IPS-NIHi7 (cell line): ENCODE data around the gene STIM2.
"Not testable (repeated sequence)": the region's sequence is repeated elsewhere in the genome, so short reads cannot be mapped to it uniquely, and the experiment has no call there.

Experiments
- DNase-seq: peaks from one replicate; pipeline ENCODE4 v3.0.0; 2012; ENCODE audit warnings: mixed read lengths; ENCODE audit errors: extremely low spot score

The STIM2 gene

DNA sequence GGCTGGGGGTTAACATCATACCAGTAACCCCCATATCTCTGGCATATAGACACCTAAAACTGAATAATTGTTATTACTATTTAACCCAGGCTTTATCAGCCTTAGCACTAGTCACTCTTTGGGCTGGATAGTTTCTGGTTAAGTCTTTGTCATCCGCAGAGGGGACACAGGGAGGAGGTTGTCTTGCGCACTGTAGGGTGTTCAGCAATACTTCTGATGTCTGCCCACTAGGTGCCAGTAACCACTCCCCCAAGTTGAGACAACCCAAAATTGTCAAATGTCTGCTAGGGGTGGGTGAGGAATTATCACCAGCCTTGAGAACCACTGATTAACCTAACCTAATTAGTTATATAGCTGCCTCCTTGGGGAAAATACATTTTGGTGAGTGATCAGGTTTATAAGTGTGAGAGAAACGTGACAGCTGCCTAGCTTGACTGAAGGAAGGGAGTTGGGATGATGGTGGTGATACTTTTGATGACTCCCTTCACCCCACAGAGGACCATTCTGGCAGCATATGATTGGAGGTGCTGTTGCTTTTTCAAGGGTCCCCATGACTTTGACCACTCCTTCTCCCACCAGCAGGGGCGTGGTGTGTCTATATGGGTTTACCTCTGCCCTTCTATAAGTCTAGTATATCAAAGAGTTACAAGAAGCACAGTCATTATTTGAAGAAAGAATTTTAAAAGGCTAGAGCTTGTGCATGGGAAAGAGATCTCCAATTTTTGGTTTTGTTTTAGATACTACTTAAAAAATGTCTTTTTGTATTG is 140.9 kb downstream of the STIM2 start:
- peak; percentile 16 for DNase-seq

DNA sequence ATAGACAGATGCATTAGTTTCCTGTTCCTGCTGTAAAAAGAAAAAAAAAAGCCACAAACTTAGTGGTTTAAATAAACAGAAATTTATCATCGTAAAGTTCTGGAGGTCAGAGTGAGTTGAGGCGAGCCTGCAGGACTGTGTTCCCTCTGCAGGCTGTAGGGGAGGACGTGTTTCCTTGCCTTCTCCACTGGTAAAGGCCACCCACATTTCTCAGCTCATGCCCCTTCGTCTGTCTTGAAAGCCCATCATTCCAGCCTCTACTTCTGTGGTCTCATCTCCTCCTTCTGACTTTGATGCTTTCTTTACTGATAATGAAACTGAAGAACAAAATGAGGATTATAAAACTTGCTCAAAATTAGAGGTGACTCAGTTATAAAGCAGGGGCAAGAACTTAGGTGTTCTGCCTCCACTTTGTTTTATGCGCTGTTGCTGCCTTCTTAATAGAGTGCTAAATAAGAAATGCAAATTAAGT is 143.0 kb downstream of the STIM2 start:
- no peak for DNase-seq

DNA sequence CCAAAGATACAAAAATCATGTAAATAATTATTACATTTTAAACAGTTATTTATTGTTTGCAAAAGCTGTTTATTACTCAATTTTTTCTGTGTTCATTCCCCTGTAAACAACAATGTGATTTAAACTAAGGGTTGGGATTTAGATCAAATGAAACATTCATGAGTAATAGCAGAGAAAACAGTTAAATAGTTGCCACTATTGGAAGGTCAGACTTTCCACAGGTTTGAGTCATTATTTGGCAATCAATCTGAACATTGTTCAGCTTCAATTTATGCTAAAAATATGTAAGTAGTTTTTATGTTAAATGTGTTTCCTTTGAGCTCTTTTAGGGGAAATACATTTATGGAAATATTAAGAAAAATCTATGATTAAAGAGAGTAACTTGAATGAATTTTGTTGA is 144.9 kb downstream of the STIM2 start:
- no peak for DNase-seq

DNA sequence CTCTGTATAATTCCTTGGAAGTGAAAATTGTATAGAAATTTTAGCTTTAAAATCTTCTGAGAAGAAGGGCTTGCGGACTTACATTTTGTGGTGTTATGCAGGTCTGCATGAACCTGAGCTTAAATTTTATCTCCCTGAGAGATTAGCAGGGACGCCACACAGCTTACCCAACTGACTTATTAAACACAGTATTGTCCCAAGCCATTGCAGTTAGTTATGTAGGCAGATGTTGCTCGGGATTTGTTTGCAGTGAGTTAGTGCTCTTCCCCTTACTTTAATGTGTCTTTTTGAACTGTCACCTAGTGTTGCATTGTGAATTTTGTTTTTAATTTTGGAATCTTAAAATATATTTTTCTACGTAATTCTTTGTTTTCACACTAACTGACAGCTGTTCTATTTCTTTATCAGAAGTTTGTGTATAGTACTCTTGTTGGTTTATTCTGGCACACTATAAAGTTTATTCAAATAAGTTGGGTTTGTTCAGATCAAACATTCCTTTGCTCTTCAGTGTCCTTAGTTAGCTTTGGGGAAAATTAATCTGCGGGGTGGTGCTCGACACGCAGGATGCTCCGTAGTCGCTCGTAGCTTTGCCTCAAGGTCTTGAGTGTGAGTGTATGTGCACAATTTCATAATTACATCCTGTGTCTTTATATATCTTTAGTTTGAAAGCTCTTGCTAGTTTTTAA is 145.4 kb downstream of the STIM2 start:
- no peak for DNase-seq

DNA sequence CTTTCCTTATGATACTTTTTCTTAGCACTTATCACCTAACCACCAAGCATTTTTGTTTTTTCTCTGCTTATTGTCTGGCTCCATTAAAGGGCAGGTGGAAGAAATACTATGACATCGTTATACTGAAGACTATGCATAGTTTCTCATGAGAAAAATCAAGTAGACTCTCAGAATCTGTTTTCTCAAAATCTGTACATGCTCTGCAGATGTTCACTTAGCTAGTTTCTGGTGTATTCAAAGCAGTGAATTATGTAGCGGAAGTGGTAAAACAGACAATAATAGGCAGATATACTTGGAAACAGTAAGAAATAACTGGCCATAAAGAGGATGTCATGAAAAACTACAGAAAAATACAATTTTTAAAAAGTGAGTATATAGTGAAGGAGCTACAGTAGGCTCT is 146.0 kb downstream of the STIM2 start:
- no peak for DNase-seq

DNA sequence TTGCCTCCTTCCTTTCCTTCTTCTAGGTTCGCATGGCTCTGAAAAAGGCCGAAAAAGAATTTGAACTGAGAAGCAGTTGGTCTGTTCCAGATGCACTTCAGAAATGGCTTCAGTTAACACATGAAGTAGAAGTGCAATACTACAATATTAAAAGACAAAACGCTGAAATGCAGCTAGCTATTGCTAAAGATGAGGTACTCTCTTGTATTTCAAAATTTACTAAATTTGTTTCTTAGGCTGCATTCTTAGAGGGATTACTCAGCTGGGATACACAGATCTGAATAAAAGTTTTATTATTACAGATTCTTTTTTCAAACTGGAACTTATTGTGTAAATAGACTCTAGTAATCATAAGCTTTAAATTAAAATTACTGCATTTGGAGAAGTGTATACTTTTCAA is 146.9 kb downstream of the STIM2 start:
- no peak for DNase-seq

DNA sequence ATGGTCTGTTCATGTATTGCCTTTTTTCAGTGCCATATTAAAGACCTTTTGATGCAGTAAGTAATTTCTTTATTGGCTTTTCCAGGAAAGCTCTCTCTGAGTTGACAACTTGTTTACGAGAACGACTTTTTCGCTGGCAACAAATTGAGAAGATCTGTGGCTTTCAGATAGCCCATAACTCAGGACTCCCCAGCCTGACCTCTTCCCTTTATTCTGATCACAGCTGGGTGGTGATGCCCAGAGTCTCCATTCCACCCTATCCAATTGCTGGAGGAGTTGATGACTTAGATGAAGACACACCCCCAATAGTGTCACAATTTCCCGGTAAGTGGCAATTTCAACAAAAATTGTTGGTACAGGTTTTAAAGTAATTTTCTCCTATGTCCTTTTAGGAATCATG is 148.0 kb downstream of the STIM2 start:
- DNase-seq = no peak

DNA sequence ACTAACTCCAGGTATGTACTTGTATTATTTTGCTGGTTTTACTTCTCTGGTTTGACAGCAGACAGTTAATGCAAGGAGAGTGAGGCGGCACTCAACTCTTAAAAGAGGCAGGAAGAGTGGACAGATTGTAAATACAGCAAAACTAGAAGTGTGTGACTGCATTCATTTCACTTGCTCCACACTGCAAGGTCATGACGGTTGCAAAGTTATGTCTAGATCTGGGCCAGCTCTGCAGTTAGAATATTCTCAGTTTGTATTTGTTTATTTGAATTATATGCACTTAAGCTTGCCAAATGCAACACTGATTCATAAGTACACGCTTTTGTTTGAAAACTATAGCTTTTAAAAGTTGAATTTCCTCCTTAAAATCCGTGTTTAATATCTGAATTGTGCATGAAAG is 148.9 kb downstream of the STIM2 start:
- DNase-seq = no peak

DNA sequence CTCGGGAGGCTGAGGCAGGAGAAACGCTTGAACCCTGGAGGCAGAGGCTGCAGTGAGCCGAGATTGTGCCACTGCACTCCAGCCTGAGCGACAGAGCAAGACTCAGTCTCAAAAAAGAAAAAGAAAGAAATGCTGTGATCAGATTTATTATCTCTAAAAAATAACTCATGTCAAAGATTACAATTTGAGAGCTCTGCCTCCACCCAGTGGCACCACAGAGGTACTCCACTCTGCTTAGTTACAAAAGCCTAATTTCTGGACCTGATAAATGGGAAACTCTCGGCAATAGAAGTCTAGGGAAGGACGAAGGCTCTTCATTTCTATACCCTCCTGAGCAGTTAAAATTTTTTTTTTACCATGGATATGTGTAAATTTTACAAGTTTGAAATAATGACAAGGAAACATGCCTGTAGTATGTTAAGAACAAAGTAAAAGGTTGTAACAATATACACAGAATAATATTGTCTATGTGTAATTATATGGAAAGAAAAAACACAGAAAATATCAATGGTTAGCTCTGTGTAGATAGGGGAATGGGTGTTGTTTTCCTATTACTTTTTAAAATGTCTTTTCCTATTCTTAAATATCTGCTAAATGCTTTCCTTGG is 149.8 kb downstream of the STIM2 start:
- peak; percentile 43 for DNase-seq

DNA sequence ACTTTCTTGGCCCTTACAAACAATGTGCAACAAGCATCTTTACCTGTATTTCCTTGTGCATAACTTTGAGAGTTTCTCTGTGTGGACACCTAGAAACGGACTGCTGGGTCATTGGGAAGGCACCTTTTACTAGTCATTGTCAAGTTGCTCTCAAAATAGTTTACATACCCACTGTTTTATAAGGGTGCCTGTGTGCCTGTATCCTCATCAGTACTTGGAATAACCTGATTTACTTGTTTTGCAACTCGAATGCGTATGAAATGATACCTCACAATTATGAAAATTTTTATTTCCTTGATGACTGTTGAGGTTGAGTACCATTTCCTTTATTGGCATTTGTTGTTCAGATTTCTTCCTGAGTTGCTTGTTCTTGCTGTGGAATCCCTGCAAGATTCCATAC is 150.8 kb downstream of the STIM2 start:
- no peak for DNase-seq

DNA sequence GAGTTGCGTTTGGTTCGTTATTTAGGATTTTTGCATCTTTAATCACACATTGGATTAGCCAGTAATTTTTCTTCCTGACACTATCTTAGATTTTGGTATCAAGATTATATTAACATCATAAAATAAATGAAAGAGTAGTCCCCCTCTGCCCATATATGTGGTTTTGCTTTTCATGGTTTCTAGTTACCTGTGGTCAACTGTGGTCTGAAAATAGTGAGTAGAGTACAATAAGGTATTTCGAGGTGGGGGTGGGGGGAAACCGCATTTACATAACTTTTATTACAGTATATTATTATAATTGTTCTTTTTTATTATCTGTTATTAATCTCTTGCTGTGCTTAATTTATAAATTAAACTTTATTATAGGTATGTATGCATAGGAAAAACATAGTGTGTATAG is 152.4 kb downstream of the STIM2 start:
- no peak for DNase-seq

DNA sequence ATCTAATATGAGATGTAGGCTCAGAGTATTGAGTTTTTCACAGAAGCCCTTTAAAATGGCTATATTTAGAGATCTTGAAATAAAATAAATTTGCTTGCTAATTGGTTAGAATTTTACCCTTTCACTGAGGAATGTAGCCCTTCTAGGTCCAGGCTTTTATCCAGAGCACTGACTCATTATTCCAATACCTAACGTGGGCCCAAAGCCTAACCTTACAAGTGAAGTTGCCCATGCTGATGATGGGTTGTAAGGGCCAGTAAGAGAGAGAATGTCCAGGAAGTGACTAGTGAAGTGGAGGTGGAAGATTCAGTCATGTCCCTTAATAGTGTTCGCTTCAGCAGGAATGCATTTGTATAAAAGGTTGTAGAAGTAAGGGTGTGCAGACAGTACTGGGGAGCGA is 155.9 kb downstream of the STIM2 start:
- DNase-seq = no peak

DNA sequence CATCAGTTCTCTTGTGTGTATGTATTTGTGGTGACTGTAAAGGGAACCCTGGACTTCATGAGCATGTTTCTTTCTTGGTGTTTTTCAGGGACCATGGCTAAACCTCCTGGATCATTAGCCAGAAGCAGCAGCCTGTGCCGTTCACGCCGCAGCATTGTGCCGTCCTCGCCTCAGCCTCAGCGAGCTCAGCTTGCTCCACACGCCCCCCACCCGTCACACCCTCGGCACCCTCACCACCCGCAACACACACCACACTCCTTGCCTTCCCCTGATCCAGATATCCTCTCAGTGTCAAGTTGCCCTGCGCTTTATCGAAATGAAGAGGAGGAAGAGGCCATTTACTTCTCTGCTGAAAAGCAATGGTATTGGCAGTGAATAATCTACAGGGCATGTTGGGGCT is 157.0 kb downstream of the STIM2 start:
- DNase-seq = no peak

DNA sequence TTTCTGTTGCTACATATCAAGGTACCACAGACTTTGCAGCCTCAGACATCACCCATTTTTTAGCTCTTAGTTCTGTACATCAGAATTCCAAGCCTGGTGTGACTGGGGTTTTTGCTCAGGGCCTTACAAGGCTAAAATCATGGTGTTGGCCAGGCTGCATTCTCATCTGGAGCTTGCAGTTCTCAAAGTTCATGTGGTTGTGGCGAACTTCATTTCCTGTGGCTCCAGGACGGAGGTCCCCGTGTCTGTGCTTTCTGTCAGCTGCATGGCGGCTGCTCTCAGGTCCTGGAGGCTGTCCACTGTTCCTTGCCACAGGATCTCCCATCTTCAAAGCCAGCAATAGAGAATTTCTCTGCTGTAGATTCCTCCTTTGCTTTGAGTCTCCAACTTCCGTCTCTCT is 157.4 kb downstream of the STIM2 start:
- DNase-seq = no peak

DNA sequence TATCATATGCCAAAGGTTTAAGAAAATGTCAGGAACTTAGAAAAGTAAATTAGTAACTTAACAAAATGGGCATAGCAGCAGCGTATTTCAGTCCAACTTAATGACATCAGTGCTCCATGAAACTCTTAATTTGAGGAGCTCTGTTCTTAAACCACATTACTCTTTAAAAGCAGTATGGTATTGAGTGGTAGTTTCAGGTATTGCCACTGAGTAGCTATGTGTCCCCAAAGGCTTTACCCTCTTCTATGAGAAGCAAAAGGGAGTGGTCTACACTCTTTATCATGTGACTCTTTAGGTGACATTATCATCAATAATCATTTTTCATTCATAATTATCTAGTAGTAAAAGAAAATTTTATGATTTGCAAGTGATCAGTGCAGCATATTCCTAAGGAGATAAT is 158.3 kb downstream of the STIM2 start:
- DNase-seq = no peak

DNA sequence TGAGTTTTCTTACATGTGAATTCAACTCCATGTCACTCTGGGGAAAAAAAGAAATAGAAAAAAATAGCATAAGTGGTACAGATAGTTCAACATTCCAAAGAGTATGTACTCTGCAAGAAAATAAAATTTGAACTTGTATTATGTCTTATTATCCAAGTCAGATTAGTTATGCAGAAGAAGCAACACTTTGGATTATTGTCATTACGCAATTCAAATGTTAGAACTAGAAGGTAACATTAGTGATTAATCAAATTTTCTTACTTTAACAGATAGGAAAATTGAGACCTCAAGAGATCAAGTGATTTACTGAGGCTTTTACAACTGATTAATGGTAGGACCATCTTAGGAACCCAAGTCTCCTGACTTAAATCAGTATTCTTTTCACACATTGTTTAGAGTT is 159.1 kb downstream of the STIM2 start:
- no peak for DNase-seq

DNA sequence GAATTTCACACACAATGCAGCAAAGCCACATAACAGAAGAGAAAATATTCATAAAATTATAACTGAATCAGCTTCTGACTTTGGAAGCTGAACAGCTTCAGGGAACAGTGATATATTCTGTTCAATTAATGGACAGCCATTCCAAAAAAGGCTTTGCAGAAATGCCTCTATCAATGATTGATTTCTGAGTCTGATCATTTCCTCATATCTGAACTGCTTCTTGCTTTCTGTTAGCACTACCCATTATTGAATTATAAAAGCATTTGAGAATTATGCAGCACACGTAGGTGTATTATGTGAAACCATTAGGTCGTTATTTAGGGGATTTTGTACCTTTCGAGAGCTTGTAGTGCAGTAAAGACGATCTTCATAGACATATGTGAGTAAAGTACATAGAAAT is 159.6 kb downstream of the STIM2 start:
- DNase-seq = no peak

DNA sequence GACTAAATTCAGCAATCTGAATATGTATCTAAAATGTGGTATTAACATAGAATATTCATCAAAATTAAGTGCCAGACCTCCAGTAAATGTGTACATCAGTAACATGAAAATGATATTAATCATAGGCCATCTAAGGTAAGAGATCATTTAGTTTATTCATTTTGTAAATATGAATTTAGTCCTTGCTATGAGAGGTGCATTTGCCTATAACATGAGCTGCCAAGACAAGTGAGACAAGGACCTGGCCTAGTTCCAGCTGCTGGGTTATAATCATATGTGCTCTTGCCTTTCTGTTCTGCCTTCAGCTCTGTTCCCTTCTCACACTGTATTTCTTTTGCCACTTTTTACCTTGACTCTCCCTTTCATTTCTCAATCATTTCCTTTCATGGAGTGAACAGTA is 160.0 kb downstream of the STIM2 start:
- DNase-seq = no peak

DNA sequence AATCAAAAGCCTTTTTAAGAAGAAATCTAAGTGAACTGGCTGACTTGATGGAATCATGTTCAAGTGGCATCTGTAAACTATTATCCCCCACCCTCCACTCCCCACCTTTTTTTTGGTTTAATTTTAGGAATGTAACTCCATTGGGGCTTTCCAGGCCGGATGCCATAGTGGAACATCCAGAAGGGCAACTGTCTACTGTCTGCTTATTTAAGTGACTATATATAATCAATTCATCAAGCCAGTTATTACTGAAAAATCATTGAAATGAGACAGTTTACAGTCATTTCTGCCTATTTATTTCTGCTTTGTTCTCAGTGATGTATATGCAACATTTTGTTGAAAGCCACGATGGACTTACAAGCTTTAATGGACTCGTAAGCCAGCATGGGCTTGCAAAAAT is 162.3 kb downstream of the STIM2 start:
- DNase-seq = no peak

DNA sequence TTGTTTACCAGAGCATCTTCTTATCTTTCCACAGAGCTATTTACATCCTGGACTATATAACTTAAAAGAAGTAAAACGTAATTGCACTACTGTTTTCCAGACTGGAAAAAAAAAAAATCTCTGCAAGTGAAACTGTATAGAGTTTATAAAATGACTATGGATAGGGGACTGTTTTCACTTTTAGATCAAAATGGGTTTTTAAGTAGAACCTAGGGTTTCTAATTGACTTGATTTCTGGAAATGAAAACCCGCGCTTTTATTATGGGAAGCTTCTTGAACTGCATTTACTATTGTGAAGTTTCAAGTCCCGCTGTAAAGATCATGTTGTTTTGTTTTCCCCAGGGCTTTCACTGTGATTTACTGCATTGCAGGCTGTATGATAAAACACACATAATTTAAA is 162.7 kb downstream of the STIM2 start:
- DNase-seq = no peak

DNA sequence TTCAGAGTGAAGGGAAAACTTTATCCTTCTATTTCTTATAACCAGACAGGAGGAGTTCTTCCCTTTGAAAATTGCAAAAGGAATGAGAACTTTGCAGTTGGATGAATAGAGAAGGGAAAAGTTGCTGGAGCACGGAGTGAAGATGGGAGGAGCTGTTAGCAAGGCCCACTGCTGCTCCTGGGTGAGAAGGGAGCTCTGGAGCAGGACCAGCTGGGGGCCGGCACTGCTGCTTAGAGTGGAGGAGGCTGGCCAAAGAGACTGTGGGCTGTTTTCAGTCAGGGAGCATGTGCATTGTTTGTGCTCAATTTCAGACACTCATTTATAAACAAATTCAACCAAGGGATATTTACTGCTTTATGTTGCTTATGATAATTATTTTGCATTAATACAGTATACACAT is 164.2 kb downstream of the STIM2 start:
- DNase-seq = peak; percentile 49

DNA sequence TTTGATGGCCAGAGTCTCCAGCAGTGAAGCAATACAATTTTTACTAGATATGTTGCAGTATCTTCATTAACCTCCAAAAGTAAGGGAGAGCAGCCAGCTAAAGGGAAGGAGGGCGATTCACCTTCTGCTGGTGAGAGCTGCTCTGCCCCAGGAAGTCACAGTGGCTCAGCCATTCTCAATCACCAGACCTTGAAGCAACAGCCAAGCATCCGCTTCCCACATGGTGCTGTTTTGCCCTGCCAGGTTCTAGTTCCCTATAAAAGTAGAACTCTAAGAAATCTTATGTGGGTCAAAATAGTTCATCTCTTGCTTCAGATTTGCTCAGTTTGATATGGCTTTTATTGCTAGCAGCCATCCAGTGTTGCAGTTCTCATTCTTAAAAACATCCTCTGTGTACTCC is 166.8 kb downstream of the STIM2 start:
- no peak for DNase-seq

DNA sequence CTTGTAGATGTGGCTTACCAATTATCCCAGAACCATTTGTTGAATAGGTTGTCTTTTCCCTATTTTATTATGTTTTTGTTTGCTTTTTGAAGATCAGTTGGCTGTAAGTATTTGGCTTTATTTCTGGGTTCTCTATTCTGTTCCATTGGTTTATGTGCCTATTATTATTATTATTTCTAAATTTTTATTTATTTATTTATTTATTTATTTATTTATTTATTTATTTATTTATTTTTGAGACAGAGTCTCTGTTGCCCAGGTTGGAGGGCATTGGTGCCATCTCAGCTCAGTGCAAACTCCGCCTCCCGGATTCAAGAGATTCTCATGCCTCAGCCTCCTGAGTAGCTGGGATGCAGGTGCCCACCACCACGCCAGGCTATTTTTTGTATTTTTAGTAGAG is 174.5 kb downstream of the STIM2 start:
- DNase-seq = not testable (repeated sequence)
